ENCODE results near the gene NR1D2.

NR1D2 gene

DNA sequence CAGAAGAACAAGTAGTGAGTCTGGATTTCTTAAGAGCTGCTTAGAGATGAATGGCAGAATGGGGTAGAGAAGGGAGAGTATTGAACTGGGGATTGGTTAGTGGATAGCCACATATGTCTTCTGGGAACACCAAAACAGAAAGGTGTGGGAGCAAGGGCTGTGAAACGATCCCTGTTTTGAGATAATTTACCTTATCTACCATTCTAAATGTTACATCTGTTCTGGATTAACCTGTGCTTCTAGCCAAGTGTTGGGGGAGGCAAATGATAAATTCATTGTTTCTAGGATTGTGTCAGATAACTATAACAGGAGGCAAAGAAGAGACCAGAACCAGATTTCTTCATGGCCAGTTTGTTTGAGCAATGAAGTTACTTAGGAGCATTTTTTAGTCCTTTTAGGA is 8.4 kb downstream of the NR1D2 start:
- TF ChIP-seq SUZ12 (IDR thresholded peaks at IDR 0.05; ENCODE audit: extremely low read depth, insufficient read depth, insufficient read length) (no peak), ZNF274 (IDR thresholded peaks at IDR 0.05; ENCODE audit: low read depth, low read length) (no peak), YY1 (IDR thresholded peaks at IDR 0.05; ENCODE audit: insufficient read depth, insufficient read length) (no peak)
- no peaks in the 10 kb centered on the region for H3K27me3 ChIP-seq (ENCODE audit: insufficient read depth, insufficient read length)
- no peak overlapping the region for H3K4me3 ChIP-seq (ENCODE audit: insufficient read length, low read depth)
- no peaks in the 10 kb centered on the region for H3K9me3 ChIP-seq (ENCODE audit: insufficient read depth, low read length)
- no peaks in the 10 kb centered on the region for H3K36me3 ChIP-seq (ENCODE audit: insufficient read depth, insufficient read length, low read length)
- no peaks in the 10 kb centered on the region for H3K4me1 ChIP-seq (ENCODE audit: insufficient read depth, insufficient read length)
- no peak for DNase-seq (ENCODE audit: low read depth, low spot score)
- no peak overlapping the region for H3K9ac ChIP-seq (ENCODE audit: insufficient read length, low read depth)

DNA sequence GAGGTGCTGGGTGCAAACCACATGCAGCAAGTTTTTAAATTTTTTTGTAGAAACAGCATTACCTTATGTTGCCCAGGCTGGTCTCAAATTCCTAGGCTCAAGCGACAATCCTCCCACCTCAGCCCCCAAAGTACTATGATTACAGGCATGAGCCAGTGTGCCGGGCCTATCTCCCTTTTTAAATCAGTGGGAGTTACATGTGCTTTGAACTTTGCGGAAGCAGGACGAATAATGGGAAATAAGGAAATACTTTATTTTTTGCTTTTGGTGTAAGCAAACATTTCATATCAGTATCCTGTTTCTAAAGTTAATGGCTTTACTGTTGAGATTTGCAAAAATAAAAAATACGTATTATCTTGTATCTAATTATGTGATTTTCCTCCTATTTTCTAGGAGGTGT is 9.1 kb downstream of the NR1D2 start:
- H3K4me3 ChIP-seq (ENCODE audit: insufficient read length, low read depth), result no peak overlapping the region
- H3K36me3 ChIP-seq (ENCODE audit: insufficient read depth, insufficient read length, low read length), result no peaks in the 10 kb centered on the region
- no peaks in the 10 kb centered on the region for H3K4me1 ChIP-seq (ENCODE audit: insufficient read depth, insufficient read length)
- H3K9ac ChIP-seq (ENCODE audit: insufficient read length, low read depth), result no peak overlapping the region
- DNase-seq (ENCODE audit: low read depth, low spot score), result no peak
- TF ChIP-seq ZNF274 (IDR thresholded peaks at IDR 0.05; ENCODE audit: low read depth, low read length) (no peak), YY1 (IDR thresholded peaks at IDR 0.05; ENCODE audit: insufficient read depth, insufficient read length) (no peak), SUZ12 (IDR thresholded peaks at IDR 0.05; ENCODE audit: extremely low read depth, insufficient read depth, insufficient read length) (no peak)
- H3K9me3 ChIP-seq (ENCODE audit: insufficient read depth, low read length), result no peaks in the 10 kb centered on the region
- no peaks in the 10 kb centered on the region for H3K27me3 ChIP-seq (ENCODE audit: insufficient read depth, insufficient read length)

- H3K9ac ChIP-seq (ENCODE audit: insufficient read length, low read depth), result no peak overlapping the region
- TF ChIP-seq SUZ12 (IDR thresholded peaks at IDR 0.05; ENCODE audit: extremely low read depth, insufficient read depth, insufficient read length) (no peak), ZNF274 (IDR thresholded peaks at IDR 0.05; ENCODE audit: low read depth, low read length) (no peak), YY1 (IDR thresholded peaks at IDR 0.05; ENCODE audit: insufficient read depth, insufficient read length) (no peak)
These were observed 11.6 kb downstream of the NR1D2 start for GRCh38 chr3:23956701-23957100.

DNA sequence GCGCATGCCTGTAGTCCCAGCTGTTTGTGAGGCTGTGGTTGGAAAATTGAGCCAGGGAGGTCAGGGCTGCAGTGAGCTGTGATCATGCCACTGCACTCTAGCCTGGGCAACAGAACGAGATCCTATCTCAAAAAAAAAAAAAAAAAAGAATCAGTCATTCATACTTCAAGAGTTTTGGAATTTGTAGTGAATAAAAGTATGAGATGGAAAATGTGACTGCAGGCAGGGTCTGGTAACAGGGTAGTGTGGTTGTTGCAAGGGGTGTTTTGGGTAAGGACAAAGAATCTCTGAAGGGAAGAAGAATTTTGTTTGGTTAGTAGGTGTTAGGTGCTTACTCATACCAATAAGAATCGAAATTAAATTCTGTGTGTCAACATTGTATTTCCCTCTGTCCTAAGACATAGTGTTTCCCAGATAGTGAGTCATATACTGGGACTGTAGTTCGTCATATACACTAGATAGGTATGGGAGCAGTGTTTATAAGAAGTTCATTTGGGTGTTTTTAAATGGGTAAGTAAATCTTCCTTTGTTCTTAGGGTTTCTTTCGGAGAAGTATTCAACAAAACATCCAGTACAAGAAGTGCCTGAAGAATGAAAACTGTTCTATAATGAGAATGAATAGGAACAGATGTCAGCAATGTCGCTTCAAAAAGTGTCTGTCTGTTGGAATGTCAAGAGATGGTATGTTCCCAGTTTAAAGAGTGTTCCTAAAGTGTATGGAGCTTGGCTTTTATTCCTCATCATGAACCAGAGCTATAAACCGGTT is 14.2 kb downstream of the NR1D2 start:
- TF ChIP-seq SUZ12 (IDR thresholded peaks at IDR 0.05; ENCODE audit: extremely low read depth, insufficient read depth, insufficient read length), result no peak
- TF ChIP-seq ZNF274 (IDR thresholded peaks at IDR 0.05; ENCODE audit: low read depth, low read length), result no peak
- no peak for TF ChIP-seq YY1 (IDR thresholded peaks at IDR 0.05; ENCODE audit: insufficient read depth, insufficient read length)
- DNase-seq (ENCODE audit: low read depth, low spot score), result no peak
- Histone ChIP-seq H3K36me3 (ENCODE audit: insufficient read depth, insufficient read length, low read length) (peaks cover 13% of the 10 kb centered on the region), H3K4me1 (ENCODE audit: insufficient read depth, insufficient read length) (no peaks in the 10 kb centered on the region), H3K4me3 (ENCODE audit: insufficient read length, low read depth) (no peak overlapping the region), H3K9me3 (ENCODE audit: insufficient read depth, low read length) (no peaks in the 10 kb centered on the region), H3K9ac (ENCODE audit: insufficient read length, low read depth) (no peak overlapping the region), H3K27me3 (ENCODE audit: insufficient read depth, insufficient read length) (no peaks in the 10 kb centered on the region)

More at GRCh38 chr3:23956701-23957100, 11.6 kb downstream of the NR1D2 start:
- peaks cover 4% of the 10 kb centered on the region for H3K36me3 ChIP-seq (ENCODE audit: insufficient read depth, insufficient read length, low read length)
- no peaks in the 10 kb centered on the region for H3K27me3 ChIP-seq (ENCODE audit: insufficient read depth, insufficient read length)
- H3K4me1 ChIP-seq (ENCODE audit: insufficient read depth, insufficient read length), result no peaks in the 10 kb centered on the region
- DNase-seq (ENCODE audit: low read depth, low spot score), result no peak
- H3K4me3 ChIP-seq (ENCODE audit: insufficient read length, low read depth), result no peak overlapping the region
- no peaks in the 10 kb centered on the region for H3K9me3 ChIP-seq (ENCODE audit: insufficient read depth, low read length)

GRCh38 chr3:23960649-23961048 is 15.6 kb downstream of the NR1D2 start:
- Histone ChIP-seq H3K36me3 (ENCODE audit: insufficient read depth, insufficient read length, low read length) (peaks cover 22% of the 10 kb centered on the region), H3K9me3 (ENCODE audit: insufficient read depth, low read length) (no peaks in the 10 kb centered on the region), H3K27me3 (ENCODE audit: insufficient read depth, insufficient read length) (no peaks in the 10 kb centered on the region), H3K4me1 (ENCODE audit: insufficient read depth, insufficient read length) (no peaks in the 10 kb centered on the region), H3K4me3 (ENCODE audit: insufficient read length, low read depth) (no peak overlapping the region), H3K9ac (ENCODE audit: insufficient read length, low read depth) (no peak overlapping the region)
- TF ChIP-seq ZNF274 (IDR thresholded peaks at IDR 0.05; ENCODE audit: low read depth, low read length), result no peak
- TF ChIP-seq YY1 (IDR thresholded peaks at IDR 0.05; ENCODE audit: insufficient read depth, insufficient read length), result no peak
- TF ChIP-seq SUZ12 (IDR thresholded peaks at IDR 0.05; ENCODE audit: extremely low read depth, insufficient read depth, insufficient read length), result no peak
- no peak for DNase-seq (ENCODE audit: low read depth, low spot score)

GRCh38 chr3:23961066-23961465 is 16.0 kb downstream of the NR1D2 start:
- Histone ChIP-seq H3K9me3 (ENCODE audit: insufficient read depth, low read length) (no peaks in the 10 kb centered on the region), H3K4me1 (ENCODE audit: insufficient read depth, insufficient read length) (no peaks in the 10 kb centered on the region), H3K4me3 (ENCODE audit: insufficient read length, low read depth) (no peak overlapping the region), H3K9ac (ENCODE audit: insufficient read length, low read depth) (no peak overlapping the region), H3K27me3 (ENCODE audit: insufficient read depth, insufficient read length) (no peaks in the 10 kb centered on the region), H3K36me3 (ENCODE audit: insufficient read depth, insufficient read length, low read length) (peaks cover 26% of the 10 kb centered on the region)
- DNase-seq (ENCODE audit: low read depth, low spot score), result no peak
- TF ChIP-seq SUZ12 (IDR thresholded peaks at IDR 0.05; ENCODE audit: extremely low read depth, insufficient read depth, insufficient read length), result no peak

GRCh38 chr3:23961913-23962312 is 16.8 kb downstream of the NR1D2 start:
- TF ChIP-seq YY1 (IDR thresholded peaks at IDR 0.05; ENCODE audit: insufficient read depth, insufficient read length), result no peak
- H3K4me1 ChIP-seq (ENCODE audit: insufficient read depth, insufficient read length), result no peaks in the 10 kb centered on the region
- no peak overlapping the region for H3K9ac ChIP-seq (ENCODE audit: insufficient read length, low read depth)
- no peaks in the 10 kb centered on the region for H3K27me3 ChIP-seq (ENCODE audit: insufficient read depth, insufficient read length)
- H3K9me3 ChIP-seq (ENCODE audit: insufficient read depth, low read length), result no peaks in the 10 kb centered on the region
- peaks cover 29% of the 10 kb centered on the region for H3K36me3 ChIP-seq (ENCODE audit: insufficient read depth, insufficient read length, low read length)
- DNase-seq (ENCODE audit: low read depth, low spot score), result no peak
- H3K4me3 ChIP-seq (ENCODE audit: insufficient read length, low read depth), result no peak overlapping the region

All from NT2/D1 (cell line).